Esophagus (tissue), 2 donors: ENCODE data around the gene SNAPC1. TPM values are rescaled to one million over a fixed set of nuclear protein-coding genes. Genes with fewer than 3 reads are reported as not detected.

Experiments
- H3K27ac ChIP-seq, 2 donors: one replicate each; pipeline ENCODE4 v1.5.1; 2013; ENCODE audit warnings: low read depth in 2 of 2, mild to moderate bottlenecking in 2 of 2, inconsistent platforms in 1 of 2, low read length in 1 of 2, moderate library complexity in 1 of 2
- H3K27me3 ChIP-seq, 2 donors: one replicate each; pipeline ENCODE4 v1.6.1; 2013; ENCODE audit warnings: low read length in 2 of 2, control low read depth in 1 of 2, mild to moderate bottlenecking in 1 of 2; ENCODE audit not compliant: insufficient read depth in 2 of 2, control insufficient read depth in 1 of 2
- H3K36me3 ChIP-seq, 2 donors: one replicate each; pipeline ENCODE4 v1.6.1; 2013; ENCODE audit warnings: low read length in 1 of 2; ENCODE audit not compliant: control insufficient read depth in 2 of 2, insufficient read depth in 2 of 2
- H3K4me1 ChIP-seq, 2 donors: one replicate each; pipeline ENCODE4 v1.6.1; 2013; ENCODE audit warnings: low read length in 1 of 2; ENCODE audit not compliant: control insufficient read depth in 2 of 2, insufficient read depth in 2 of 2
- H3K4me3 ChIP-seq, 2 donors: one replicate each; pipeline ENCODE4 v1.5.1; 2013; ENCODE audit warnings: low read length in 2 of 2, mild to moderate bottlenecking in 2 of 2, low read depth in 1 of 2, moderate library complexity in 1 of 2
- H3K9me3 ChIP-seq, 2 donors: one replicate each; pipeline ENCODE4 v1.6.1; 2013; ENCODE audit warnings: mild to moderate bottlenecking in 2 of 2, low read depth in 1 of 2, low read length in 1 of 2, moderate library complexity in 1 of 2; ENCODE audit not compliant: control insufficient read depth in 2 of 2, insufficient read depth in 1 of 2
- WGBS, 2 donors: extraction: QIAGEN DNeasy Blood & Tissue Kit; methylation state at CpG; one replicate each; pipeline ENCODE4 v1.1.7; 2013; 5-methylcytosine and 5-hydroxymethylcytosine counted together
- polyA plus RNA-seq, 2 donors: library from polyadenylated mRNA; stranded (reverse); fragments of 200-250 nt; gene quantifications; one replicate each; pipeline ENCODE4 v1.2.3, GENCODE V29; 2013
- donor health status: healthy with polysubstance abuse.
- donor health status: Bipolar disorder and iron deficiency.

The SNAPC1 gene
- polyA plus RNA-seq, 2 donors: 2.8 TPM

DNA sequence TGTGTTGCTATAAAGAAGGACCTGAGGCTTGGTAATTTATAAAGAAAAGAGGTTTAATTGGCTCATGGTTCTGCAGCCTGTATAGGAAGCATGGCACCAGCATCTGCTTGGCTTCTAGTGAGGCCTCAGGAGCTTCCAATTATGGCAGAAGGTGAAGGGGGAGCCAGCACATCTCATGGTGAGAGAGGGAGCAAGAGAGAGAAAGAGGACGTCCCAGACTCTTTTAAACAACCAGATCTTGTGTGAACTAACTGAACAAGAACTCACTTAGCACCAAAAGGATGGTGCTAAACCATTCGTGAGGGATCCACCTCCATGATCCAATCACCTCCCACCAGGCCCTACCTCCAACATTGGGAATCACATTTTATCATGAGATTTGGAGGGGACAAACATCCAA, 6.1 kb upstream of the SNAPC1 start:
- Histone ChIP-seq H3K4me1 (no peaks in the 10 kb centered on the region), H3K27ac (no peak overlapping the region), H3K9me3 (no peaks in the 10 kb centered on the region), H3K4me3 (no peak overlapping the region), H3K27me3 (no peaks in the 10 kb centered on the region), H3K36me3 (no peaks in the 10 kb centered on the region)
- WGBS, 2 donors: 75% methylated on average over 2 of the region's 2 CpGs

DNA sequence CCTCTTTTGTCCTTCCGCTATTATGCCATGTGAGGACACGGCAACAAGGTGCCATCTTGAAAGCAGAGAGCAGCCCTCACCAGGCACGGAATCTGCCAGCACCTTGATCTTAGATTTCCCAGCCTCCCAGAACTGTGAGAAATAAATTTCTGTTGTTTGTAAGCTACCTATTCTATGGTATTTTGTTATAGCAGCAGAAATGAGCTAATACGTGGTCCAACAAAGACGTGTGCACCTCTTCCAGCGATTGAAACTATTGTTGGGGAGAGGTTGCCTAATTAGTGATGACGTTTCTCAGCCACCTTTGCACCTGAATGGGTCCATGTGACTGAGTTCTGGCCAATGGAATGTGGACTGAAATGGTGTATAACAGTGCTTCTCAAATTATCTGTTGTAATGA, 2.3 kb upstream of the SNAPC1 start:
- Histone ChIP-seq H3K9me3 (no peaks in the 10 kb centered on the region), H3K27me3 (no peaks in the 10 kb centered on the region), H3K36me3 (no peaks in the 10 kb centered on the region), H3K27ac (no peak overlapping the region), H3K4me1 (no peaks in the 10 kb centered on the region), H3K4me3 (no peak overlapping the region)
- WGBS, 2 donors: 92 to 94% methylated on average over 7 of the region's 7 CpGs

DNA sequence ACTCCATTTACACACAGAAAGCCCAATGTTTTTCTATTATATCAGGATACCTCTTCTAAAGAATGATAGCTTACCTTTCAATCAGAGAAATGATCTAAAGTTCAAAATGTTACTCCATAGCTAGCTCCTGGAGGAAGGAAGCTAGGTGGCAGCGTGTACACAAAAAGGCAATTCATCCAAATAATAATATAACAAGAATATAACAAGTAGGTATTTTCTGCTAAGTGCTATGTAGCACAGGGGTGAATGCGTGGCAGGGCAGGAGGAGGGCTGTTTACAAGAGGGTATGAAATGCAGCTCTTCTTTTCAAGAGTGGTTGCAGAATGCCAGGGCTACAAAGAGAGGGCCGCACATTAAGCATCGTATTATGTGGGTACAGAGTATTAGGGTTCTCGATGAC, 663 bp upstream of the SNAPC1 start:
- Histone ChIP-seq H3K4me3 (peak overlapping the region; percentile 15 to 94), H3K27me3 (no peaks in the 10 kb centered on the region), H3K36me3 (no peaks in the 10 kb centered on the region), H3K27ac (peak overlapping the region; percentile 88 to 93), H3K4me1 (no peaks in the 10 kb centered on the region), H3K9me3 (no peaks in the 10 kb centered on the region)
- 54 to 58% methylated on average over 5 of the region's 5 CpGs for WGBS, 2 donors

DNA sequence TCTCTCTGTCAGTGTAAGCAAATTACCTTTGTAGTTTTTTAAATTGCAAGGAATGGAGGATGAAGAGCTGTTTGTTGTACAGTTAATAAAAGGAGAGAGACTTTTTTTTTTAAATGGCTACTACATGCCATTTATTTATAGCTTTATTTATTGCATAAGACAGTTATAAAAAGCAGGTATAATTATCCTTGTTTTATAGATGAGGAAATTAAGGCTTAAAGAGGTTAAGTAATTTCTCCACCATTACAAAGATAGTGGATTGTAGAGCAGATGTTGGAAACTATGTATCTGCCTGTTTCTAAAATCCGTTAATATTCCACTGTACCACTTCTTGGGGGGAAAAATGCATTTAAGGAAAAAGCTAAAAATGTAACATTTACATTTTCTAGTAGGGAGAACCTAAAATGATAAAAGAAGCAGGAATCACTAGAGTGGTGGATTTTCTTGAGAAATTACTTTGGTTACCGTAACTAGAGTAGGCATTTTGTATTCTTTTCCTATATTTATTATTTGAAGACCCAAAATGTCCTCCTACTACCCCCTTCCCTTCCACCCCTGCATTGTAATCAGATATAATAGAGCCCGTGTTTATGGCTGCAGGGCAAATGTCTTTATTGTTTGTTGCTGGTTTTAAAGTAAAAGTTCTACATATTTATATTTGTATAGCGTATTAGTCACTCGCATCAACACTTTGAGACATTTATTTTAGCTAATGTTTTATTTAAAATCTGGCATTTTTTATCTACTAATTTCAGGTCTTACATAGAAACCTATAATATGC, 2.3 kb downstream of the SNAPC1 start:
- Histone ChIP-seq H3K4me1 (no peaks in the 10 kb centered on the region), H3K9me3 (no peaks in the 10 kb centered on the region), H3K36me3 (no peaks in the 10 kb centered on the region), H3K27ac (no peak overlapping the region), H3K27me3 (no peaks in the 10 kb centered on the region), H3K4me3 (no peak overlapping the region)
- whole genome bisulfite sequencing, 2 donors: 51 to 61% methylated on average over 5 of the region's 5 CpGs

DNA sequence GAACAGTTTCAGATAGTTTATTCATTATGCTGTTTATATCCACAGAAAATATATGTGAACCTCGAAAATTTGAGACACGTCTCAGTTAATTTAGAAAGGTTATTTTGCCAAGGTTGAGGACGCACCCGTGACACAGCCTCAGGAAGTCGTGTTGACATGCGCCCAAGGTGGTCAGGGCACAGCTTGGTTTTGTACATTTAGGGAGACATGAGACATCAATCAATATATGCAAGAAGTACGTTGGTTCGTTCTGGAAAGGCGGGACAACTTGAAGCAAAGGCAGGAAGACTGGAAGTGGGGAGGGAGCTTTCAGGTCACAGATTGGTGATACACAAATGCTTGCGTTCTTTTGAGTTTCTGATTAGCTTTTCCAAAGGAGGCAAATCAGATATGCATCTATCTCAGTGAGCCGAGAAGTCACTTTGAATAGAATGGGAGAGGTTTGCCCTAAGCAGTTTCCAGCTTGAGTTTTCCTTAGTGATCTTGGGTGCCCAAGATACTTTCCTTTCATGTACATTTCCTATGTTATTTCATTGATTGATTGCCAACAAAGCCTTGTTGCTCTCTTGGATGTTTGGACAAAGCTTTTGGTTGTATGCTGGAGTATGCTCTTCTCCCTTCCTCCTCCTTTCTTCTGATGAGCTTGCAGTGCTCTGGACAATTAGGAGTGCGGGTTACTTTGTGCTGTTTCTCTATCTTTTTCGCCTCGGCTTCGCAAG, 3.2 kb downstream of the SNAPC1 start:
- WGBS, 2 donors: 43 to 58% methylated on average over 15 of the region's 15 CpGs
- H3K27ac ChIP-seq: peak overlapping the region; percentile 68 to 72
- no peaks in the 10 kb centered on the region for H3K27me3 ChIP-seq
- H3K9me3 ChIP-seq: no peaks in the 10 kb centered on the region
- peak overlapping the region in 1 of 2 donors; percentile 36 for H3K4me3 ChIP-seq
- no peaks in the 10 kb centered on the region for H3K36me3 ChIP-seq
- no peaks in the 10 kb centered on the region for H3K4me1 ChIP-seq

DNA sequence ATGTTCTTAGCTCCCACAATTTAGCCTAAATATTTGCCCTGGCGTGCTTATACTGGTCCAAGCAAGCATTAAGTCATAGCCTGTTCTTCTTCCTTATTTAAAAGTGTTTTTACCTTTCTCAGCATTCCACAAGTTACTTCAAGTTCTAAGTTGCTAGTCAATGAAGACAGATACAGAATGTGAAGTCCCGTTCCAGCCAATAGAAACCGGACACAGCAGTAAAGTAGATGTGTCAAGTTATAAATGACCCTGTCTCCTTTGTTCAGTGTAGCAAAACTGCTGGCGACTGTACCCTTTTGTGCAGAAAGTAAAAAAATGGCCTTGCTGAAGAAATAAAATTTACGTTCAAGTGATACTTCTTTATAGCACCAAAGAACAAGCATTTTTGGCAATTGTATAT, 3.9 kb downstream of the SNAPC1 start:
- H3K4me1 ChIP-seq: no peaks in the 10 kb centered on the region
- H3K9me3 ChIP-seq: no peaks in the 10 kb centered on the region
- H3K27me3 ChIP-seq: no peaks in the 10 kb centered on the region
- H3K4me3 ChIP-seq: no peak overlapping the region
- peaks cover 0 to 3% of the 10 kb centered on the region in 2 donors for H3K36me3 ChIP-seq
- WGBS, 2 donors: 48 to 62% methylated on average over 5 of the region's 5 CpGs
- H3K27ac ChIP-seq: peak overlapping the region in 1 of 2 donors; percentile 42

DNA sequence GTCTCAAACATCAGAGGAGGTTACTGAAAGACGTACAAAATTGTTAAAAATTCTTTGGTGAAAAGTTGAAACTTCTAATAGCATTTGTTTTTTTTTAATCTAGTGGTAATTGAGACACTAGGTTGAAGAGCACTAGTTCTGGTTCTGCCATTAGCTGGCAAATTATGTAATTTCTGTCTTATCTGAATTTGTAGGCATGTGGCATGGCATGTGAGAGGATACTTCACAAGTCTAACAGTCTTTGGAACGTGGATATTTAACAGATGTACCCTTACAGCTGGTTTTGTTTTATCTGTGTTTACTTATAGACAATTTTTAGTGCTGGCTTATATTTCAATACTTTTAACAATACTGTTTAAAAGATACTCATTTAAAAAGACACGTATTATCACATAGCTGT, 6.0 kb downstream of the SNAPC1 start:
- H3K27ac ChIP-seq: no peak overlapping the region
- no peaks in the 10 kb centered on the region for H3K27me3 ChIP-seq
- no peak overlapping the region for H3K4me3 ChIP-seq
- H3K4me1 ChIP-seq: no peaks in the 10 kb centered on the region
- WGBS, 2 donors: 79 to 86% methylated on average over 3 of the region's 3 CpGs
- H3K36me3 ChIP-seq: peaks cover 0 to 3% of the 10 kb centered on the region in 2 donors
- H3K9me3 ChIP-seq: no peaks in the 10 kb centered on the region

DNA sequence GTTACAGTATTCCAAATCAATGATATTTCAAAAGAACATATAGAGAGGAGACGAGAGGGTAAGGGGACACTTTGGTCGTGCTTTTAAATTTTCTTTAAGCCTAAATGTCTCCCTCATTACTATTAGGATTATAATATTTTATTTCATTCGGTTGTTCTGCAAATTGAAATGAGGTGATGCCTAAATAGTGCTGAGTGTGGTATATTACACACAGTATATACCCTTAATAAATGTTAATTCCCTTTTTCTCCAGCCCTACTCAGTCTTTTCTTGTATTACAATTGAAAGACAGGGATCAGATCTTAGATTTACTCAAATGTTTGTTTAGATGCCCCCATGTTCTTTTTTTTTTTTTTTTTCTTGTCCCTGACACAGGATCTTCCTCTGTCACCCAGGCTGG, 7.7 kb downstream of the SNAPC1 start:
- 76 to 93% methylated on average over 3 of the region's 3 CpGs for WGBS, 2 donors
- H3K36me3 ChIP-seq: peaks cover 0 to 3% of the 10 kb centered on the region in 2 donors
- no peaks in the 10 kb centered on the region for H3K4me1 ChIP-seq
- no peaks in the 10 kb centered on the region for H3K27me3 ChIP-seq
- H3K9me3 ChIP-seq: no peaks in the 10 kb centered on the region
- H3K4me3 ChIP-seq: no peak overlapping the region
- no peak overlapping the region for H3K27ac ChIP-seq

DNA sequence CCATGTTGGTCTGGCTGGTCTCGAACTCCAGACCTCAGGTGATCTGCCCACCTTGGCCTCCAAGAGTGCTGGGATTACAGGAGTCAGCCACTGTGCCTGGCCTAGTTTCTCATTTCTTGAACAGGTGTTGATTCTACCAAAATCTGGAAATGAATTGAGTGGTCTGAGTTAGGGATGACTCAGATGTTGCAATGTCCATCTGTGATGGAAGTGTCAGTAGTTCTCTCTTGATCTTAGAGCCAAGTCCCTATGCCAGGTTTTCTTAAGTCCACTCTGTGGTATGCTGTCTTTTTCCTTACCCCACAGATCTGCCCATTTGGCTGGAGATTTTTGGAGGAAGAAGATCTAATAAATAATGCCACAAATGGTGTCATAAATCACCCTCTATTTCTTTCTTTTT, 12.6 kb downstream of the SNAPC1 start:
- no peaks in the 10 kb centered on the region for H3K4me1 ChIP-seq
- H3K4me3 ChIP-seq: no peak overlapping the region
- H3K27me3 ChIP-seq: no peaks in the 10 kb centered on the region
- WGBS, 2 donors: 100% methylated on average over 1 of the region's 1 CpG
- H3K9me3 ChIP-seq: no peaks in the 10 kb centered on the region
- peaks cover 0 to 3% of the 10 kb centered on the region in 2 donors for H3K36me3 ChIP-seq
- H3K27ac ChIP-seq: no peak overlapping the region

DNA sequence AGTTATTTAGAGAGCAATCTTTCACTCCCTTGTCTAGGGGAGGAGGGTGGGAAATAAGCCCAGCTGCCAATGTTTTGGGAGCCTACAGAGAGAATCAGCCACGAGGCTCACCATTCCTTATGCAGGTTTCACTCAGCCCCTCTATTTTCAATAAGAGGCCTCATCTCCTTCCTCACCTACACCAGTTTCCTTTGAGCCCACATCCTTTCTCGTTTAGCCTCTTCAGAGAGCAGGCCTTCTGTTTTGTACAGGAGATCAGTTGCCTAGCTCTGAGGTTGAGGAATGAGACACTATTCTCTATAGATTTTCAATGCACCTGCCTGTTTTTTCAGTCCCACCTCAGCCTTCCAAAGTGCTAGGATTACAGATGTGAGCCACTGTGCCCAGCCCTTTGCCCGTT, 17.9 kb downstream of the SNAPC1 start:
- H3K36me3 ChIP-seq: peaks cover 0 to 3% of the 10 kb centered on the region in 2 donors
- 67 to 76% methylated on average over 3 of the region's 3 CpGs for WGBS, 2 donors

More for the DNA sequence above, 17.9 kb downstream of the SNAPC1 start:
- no peaks in the 10 kb centered on the region for H3K4me1 ChIP-seq
- H3K9me3 ChIP-seq: no peaks in the 10 kb centered on the region
- no peak overlapping the region for H3K27ac ChIP-seq
- no peaks in the 10 kb centered on the region for H3K27me3 ChIP-seq
- H3K4me3 ChIP-seq: no peak overlapping the region
